Testis (tissue), 2 donors: ENCODE results near the gene TIMM23B.
"Not testable (repeated sequence)": the region's sequence is repeated elsewhere in the genome, so short reads cannot be mapped to it uniquely, and the experiment has no call there.

Source experiments
- POLR2A ChIP-seq: fragments of 450-650 bp; IDR thresholded peaks from one replicate; pipeline ENCODE4 v1.6.1; 2017; ENCODE audit warnings: antibody characterized with exemption, mild to moderate bottlenecking, moderate library complexity
- TF ChIP-seq, protein P1 (sequence below), 3 experiments: fragments of 450-650 bp in 2 of 3; fragments of 200-600 bp in 1 of 3; sonication (generic) in 1 of 3; IDR thresholded peaks; one replicate each; pipeline ENCODE4 v1.5.1; 2016 to 2019; ENCODE audit warnings: antibody characterized with exemption in 3 of 3, mild to moderate bottlenecking in 2 of 3, moderate library complexity in 1 of 3

DNA sequence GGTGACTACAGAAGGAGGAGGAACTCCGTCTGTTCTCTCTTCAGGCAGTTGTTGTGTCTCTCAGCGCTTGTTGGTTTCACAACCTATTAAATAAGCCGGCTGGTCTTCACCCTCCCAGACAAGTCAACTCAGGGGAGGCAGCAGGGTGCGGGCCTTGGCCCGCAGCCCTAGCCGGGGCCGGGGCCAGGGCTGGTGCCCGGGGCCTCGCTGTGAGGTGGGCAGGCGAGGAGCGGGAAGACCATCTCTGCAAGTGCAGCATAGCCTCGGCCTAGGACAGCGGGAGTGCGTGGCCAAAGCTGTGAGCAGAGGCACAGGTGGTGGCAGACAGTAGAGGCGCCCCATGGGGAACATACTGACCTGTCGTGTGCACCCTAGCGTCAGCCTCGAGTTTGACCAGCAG is 46.5 kb downstream of the TIMM23B start, which contains the start of gene AGAP6:
- TF ChIP-seq POLR2A, result not testable (repeated sequence)
- TF ChIP-seq, protein P1, sequence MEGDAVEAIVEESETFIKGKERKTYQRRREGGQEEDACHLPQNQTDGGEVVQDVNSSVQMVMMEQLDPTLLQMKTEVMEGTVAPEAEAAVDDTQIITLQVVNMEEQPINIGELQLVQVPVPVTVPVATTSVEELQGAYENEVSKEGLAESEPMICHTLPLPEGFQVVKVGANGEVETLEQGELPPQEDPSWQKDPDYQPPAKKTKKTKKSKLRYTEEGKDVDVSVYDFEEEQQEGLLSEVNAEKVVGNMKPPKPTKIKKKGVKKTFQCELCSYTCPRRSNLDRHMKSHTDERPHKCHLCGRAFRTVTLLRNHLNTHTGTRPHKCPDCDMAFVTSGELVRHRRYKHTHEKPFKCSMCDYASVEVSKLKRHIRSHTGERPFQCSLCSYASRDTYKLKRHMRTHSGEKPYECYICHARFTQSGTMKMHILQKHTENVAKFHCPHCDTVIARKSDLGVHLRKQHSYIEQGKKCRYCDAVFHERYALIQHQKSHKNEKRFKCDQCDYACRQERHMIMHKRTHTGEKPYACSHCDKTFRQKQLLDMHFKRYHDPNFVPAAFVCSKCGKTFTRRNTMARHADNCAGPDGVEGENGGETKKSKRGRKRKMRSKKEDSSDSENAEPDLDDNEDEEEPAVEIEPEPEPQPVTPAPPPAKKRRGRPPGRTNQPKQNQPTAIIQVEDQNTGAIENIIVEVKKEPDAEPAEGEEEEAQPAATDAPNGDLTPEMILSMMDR (IDR thresholded peaks at IDR 0.05), result not testable (repeated sequence)
